GM18951 (cell line): ENCODE data around the gene ZMYND10.
"Not testable (repeated sequence)": the region's sequence is repeated elsewhere in the genome, so short reads cannot be mapped to it uniquely, and the experiment has no call there.

ENCODE experiments used
- POLR2A ChIP-seq: IDR thresholded peaks from 4 replicates; pipeline ENCODE4 v1.6.1; 2011; ENCODE audit warnings: mild to moderate bottlenecking; ENCODE audit not compliant: insufficient read length, insufficient read depth; ENCODE audit errors: extremely low read depth
- in situ Hi-C: fragments of 300-500 bp; cut with MboI; formaldehyde crosslinking; loops from one replicate; pipeline ENCODE4 v1.12.0; 2022; ENCODE audit warnings: low sequenced_read_pairs, mixed read lengths, inconsistent platforms; ENCODE audit not compliant: unreplicated experiment

Gene ZMYND10

DNA sequence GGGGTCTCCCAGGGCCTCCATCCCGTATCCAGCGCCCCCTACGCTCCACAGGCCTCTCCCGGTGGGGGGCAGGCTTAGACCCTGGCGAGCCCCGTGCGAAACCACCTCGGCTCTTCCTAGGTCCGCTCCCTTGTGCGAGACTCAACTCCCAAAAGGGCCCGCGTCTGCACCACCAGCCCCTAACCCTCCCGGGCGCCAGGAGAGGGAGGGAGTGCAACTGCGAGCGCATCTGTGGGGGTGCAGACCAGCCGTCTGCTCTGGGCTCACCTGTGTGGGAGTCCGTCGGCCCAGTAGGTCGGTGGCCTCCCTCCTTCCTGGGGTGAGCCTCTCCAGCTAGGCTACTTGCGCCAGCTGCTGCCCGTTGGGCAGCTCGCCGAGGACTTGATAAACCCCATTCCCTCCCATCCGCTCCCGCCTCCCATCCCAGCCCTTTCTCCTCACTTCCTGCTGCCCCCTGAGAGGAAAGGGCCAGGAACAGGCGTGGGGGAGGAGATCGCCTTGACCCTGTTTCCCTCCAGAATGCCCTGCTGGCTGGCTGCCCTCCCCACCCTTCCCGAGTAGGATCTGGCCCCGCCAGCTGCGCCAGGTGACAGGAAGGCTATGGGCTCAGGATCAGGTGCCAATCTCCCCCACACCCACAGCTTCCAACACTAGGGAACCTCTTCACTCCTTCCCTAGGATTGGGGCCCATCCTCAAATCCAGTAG, 23.0 kb downstream of the ZMYND10 start, which contains the start of gene HYAL2:
HYAL2 (minus strand) TSS at position 360 of the 706 bp plus-strand sequence. CDS start 2,256 bp downstream, outside the sequence.
- TF ChIP-seq POLR2A = no peak
- in situ Hi-C loops = no loop called here

DNA sequence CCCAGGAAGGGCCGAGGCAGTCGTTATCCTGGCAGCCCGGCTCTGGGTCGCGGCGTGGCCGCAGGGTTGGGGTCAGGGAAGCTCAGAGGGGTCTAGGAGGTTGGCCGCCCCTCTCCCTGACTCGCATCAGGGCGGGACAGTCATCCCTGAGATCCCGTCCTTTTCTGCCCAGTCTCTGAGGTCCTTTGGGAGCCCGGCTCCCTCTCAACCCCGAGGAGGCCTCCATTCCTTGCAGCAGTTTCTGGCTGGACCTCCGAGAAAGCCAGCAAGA, 23.5 kb downstream of the ZMYND10 start:
- in situ Hi-C loops = no loop called here

GRCh38 chr3:50321336-50322114, 24.0 kb downstream of the ZMYND10 start:
- in situ Hi-C loops = no loop called here
- peak; percentile 85 for TF ChIP-seq POLR2A

More for the DNA sequence above, 23.5 kb downstream of the ZMYND10 start:
- TF ChIP-seq POLR2A = no peak

DNA sequence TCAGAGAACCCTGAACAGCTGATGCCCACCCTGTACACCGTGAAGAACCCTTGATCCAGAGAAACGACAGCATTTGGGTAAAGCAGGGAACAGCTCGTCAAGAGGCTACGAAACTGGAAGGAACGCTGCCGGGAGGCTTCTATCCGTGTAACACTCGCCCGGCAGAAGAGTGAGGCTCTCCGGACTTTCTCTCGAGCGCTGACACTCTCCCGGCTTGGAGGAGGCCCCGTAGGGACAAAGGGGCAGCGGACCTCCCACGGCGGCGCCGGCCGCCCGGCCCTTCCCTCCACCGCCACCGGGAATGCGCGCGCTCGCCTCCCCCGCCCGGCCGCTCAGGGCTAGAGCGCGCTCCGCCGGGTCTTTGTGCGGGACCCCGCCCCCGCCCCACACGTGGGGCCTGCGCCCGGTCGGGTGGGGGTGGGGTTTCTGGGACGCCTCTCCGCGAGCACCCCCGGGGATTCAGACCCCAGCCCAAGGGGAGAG, 24.6 kb downstream of the ZMYND10 start:
- in situ Hi-C loops = no loop called here
- no peak for TF ChIP-seq POLR2A

DNA sequence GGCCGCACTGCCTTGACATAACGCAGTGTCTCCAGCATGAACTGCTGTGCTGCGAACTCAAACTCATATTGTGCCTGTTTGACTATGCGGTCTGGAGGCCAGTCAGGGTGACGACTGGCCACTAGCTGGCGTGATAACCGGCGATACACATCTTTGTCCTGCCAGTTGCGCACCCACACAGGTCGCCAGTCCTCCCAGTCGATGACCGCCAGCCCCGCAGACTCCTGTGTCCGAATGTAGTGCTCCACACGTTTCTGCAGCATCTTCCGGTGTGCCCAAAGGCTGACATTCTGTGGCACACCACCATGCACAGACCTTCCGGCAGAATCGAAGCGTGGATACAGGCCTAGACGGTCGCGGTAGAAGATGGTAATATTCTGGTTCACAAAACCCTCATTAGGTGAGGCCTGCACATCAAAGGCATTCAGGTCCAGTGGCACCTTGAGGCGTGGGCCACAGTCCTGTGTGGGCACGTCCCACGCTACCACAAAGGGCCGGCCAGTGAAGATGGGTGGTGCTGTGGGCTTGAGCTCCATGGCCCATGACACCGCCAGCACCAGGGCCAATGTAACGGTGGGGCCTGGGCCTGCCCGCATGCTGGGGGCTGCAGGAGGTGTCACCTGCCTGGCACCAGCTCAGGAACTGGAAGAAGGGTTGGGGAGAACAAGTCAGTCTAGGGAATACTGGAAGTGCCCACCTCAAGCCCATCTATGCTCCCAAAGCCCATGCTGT, 25.5 kb downstream of the ZMYND10 start:
- TF ChIP-seq POLR2A = no peak
- in situ Hi-C loops = no loop called here

DNA sequence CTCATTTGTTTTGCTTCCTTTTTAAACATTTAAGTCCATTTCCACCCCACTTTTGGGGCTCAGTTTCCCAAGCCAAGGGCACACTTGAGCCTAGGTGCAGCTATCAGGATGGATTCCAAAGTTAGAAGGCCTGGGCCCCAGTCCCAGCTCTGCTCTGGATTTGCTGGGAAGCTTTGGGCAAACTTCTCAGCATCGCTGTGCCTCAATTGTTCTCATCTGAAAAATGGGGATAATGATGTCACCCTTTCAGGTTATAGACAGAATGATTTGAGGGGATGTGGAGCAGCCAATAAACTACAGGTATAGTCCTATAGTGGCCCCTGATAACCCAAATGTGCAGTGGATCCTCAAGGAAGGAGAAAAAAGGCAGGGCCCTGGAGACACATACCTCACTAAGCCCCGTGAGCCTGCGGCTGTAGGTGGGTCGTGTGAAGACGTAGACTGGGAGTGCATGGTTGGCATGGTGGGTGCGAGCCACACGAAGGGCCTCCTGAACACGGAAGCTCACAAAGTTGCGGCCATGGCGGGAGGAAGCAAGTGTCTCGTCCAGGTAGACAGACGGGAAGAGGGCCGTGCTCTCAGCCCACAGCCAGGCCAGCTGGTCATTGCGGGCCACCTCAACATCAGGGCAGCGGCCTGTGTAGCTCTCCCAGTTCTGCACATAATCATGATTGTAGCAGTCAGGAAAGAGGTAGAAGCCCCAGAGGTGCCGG, 26.2 kb downstream of the ZMYND10 start:
- no peak for TF ChIP-seq POLR2A
- in situ Hi-C loops = no loop called here

GRCh38 chr3:50318615-50319014, 26.9 kb downstream of the ZMYND10 start:
- in situ Hi-C loops = no loop called here
- TF ChIP-seq POLR2A = no peak

DNA sequence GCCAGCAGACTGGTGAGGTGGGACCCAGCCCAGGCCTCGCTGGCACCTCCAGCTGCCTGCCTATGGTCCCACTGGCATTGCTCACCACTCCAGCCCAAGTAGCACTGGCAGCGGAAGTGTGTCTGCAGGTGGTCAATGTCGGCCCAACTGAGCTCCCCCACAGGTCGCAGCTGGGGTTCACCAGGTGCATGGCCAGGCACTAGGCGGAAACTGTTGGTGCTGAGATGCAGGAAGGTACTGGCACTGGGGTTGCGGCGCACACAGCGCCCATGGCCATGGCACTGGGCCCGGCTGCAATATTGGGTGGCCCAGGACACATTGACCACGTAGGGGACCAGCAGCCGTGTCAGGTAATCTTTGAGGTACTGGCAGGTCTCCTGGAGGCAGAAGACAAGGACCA, 27.4 kb downstream of the ZMYND10 start:
- in situ Hi-C loops = no loop called here
- TF ChIP-seq POLR2A = no peak

DNA sequence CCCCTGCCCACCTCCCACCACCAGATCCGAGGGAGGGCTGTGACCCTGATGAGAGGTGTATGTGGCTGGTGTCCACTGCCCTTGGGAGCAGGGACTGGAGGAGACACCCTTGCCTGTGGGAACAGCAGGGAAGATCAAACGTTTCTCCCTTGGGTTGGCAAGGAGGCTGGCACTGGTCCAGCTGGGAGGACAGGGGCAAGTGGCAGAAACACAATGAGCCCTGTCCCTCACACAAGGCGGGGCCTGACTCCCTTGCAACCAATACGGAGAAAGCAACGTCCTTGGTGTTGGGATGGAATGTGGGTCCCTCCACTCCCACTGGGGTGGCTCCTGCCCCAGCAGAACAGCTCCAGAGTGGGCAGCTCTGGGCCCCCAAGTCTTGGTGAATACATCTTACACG, 28.2 kb downstream of the ZMYND10 start:
- no peak for TF ChIP-seq POLR2A
- in situ Hi-C loops = no loop called here

DNA sequence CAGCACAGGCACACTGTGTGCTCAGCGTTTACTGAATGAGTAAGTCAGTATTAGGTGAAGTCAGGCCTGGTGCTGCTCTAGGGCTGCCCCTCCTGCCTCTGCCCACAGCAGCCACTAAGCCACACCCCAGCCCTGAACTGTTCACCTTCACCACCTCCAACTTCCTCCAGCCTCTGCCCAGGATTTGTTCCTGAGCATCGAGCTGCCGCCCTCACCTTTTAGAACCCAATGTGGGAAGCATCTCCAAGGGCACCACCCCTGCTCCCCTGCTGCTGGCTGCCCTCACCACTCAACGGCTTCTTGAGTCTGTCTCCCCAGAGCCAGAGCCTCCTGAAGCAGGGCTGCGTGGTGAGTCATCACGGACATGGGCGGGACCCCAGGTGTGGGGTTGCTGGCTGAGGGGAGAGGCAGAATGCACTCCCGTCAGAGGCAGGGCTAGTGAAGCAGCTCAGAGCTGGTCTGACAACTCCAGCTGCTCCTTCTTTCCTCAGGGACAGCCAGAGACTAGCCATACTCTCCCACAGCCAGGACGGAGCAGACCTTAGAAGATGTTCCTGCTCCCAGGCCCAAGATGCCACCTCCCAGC, 28.8 kb downstream of the ZMYND10 start:
- no peak for TF ChIP-seq POLR2A
- in situ Hi-C loops = no loop called here

DNA sequence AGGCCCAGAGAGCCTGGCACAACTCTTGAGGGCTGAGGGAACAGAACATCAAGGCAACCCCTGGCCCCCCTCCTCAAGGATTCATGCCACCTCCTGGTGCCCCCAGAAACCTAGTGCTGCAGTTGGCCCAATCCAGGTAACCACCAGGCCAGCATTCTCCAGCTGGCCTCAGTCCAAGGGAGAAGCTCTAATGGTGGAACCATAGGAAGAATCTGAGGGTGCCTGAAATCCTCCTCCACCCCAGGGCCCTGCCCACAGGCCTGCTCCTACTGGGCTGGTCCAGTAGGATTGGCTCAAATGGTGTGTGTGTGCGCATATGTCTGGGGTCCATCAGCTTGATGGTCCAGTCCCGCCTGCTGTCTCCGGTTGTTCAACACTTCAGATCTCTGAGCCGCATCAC, 30.7 kb downstream of the ZMYND10 start:
- no peak for TF ChIP-seq POLR2A
- in situ Hi-C loops = no loop called here

- TF ChIP-seq POLR2A = no peak
- in situ Hi-C loops = no loop called here
These were observed 31.2 kb downstream of the ZMYND10 start for GRCh38 chr3:50314342-50314741.

DNA sequence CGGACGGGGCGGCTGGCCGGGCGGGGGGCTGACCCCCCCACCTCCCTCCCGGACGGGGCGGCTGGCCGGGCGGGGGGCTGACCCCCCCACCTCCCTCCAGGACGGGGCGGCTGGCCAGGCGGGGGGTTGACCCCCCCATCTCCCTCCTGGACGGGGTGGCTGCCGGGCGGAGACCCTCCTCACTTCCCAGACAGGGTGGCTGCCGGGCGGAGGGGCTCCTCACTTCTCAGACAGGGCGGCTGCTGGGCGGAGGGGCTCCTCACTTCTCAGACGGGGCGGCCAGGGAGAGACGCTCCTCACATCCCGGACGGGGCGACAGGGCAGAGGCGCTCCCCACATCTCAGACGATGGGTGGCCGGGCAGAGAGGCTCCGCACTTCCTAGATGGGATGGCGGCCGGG, 33.5 kb downstream of the ZMYND10 start:
- in situ Hi-C loops = not testable (repeated sequence)
